GM19023 (cell line): ENCODE measurements around the gene OR2T6.
"Not testable (repeated sequence)": the region's sequence is repeated elsewhere in the genome, so short reads cannot be mapped to it uniquely, and the experiment has no call there.

Experiments
- ATAC-seq: cut with Tn5 transposase; IDR thresholded peaks from one replicate; pipeline ENCODE4 v1.9.1; 2021; ENCODE audit warnings: mild to moderate bottlenecking, moderate library complexity; ENCODE audit not compliant: unreplicated experiment

The OR2T6 gene

DNA sequence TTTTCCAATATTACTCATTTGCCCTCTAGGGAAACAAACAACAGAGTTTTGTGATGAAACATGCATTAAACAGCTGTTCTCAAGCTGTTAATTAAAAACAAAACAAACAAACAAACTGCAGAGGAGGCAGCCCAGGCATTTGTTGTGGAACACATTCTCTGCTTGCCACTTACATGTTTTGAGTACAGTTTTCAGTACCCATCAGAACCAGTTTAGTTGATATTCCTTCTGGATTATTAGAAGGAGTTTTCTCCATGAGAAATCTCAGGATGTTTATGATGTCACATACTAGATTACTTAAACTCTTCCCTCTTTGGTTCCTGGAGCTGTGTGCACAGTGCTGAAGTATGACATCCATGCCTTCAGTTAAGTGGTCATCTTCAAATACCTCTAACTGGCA is at the start of gene OR2T6:
Gene OR2T6 (plus strand): TSS at position 301 of the 400 bp plus-strand sequence. CDS start 11,863 bp downstream, outside the sequence.
- ATAC-seq = no peak

DNA sequence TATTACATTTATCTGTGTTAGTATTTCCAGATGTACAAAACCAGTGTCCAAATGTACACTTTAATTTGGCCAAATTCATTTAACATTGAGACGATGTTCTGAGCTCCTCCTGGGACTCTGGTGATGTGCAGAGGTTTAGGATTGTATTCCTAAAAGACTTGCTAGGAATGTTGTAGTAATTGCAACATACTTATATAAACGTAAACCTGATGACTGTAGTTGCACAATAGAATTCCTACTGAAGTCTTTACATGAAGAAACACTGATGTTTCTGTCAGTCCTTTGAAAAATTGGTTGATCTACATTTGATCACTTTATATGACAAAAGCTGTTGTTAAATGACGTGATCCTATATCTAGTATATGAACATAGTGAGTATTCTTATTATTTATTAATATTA is 32.1 kb upstream of the OR2T6 start:
- no peak for ATAC-seq

DNA sequence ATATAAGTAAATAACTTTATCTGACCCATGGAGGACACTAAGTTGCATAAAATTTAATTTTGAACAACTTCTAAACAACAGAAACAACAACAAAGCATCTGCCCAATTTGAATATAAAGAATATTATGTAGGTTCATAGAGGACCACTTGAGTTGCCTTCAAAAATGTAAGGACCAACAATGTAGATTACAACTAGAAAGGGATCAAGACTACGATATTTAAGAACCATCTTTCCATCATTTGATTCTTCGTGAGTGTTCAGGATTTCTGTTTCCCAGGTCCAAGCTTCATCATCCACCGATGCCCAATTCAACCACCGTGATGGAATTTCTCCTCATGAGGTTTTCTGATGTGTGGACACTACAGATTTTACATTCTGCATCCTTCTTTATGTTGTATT is 27.1 kb upstream of the OR2T6 start, which contains the start of gene OR14C36:
Gene OR14C36 (plus strand): TSS at position 301 of the 400 bp plus-strand sequence. CDS start 0 bp downstream, at position 301.
- no peak for ATAC-seq

DNA sequence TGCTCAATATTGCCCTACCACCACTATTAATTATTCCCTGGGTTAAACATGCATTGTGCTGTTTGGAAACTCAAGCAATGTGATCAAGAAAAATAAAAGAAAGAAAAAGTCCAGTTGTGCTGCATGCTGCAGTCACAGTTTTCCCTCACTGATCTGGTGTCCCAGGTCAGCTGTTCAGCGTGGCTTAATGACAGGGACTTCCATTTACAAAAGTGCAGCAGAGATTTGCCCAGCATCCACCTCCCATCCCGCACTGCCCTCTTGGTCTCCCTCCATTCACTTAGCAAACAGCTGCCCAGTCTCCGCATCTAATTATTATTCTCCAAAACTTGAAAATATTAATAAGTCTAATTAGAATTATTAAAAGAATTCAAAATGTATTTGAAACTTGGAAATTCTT is 16.1 kb upstream of the OR2T6 start:
- ATAC-seq = no peak

GRCh38 chr1:248361121-248361715 is 14.3 kb upstream of the OR2T6 start, which contains the start of gene OR2T4:
OR2T4 (plus strand) TSS chr1:248361665; CDS start chr1:248361665, 0 bp downstream.
- ATAC-seq = no peak

- ATAC-seq = no peak
Observed at GRCh38 chr1:248366609-248367008, 8.9 kb upstream of the OR2T6 start.

DNA sequence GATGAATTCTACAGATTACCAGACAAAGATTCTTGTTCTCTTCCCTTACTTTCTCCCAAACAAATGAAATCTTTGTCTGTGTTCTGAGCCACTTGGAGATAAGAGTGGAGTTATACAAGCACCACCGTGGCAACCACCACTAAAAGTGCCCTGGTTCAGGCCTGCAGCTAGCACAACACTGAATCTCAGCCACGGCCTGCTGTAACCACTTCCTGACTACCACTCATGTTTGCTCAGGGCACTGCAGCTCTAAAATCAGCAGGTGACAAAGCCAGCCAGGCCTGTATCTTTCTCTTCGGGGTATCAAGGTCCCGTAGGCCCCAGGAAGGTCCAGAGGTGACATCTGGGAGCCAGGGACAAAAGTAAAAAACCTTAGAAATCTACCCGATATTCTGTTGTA is 3.2 kb upstream of the OR2T6 start:
- ATAC-seq = no peak

DNA sequence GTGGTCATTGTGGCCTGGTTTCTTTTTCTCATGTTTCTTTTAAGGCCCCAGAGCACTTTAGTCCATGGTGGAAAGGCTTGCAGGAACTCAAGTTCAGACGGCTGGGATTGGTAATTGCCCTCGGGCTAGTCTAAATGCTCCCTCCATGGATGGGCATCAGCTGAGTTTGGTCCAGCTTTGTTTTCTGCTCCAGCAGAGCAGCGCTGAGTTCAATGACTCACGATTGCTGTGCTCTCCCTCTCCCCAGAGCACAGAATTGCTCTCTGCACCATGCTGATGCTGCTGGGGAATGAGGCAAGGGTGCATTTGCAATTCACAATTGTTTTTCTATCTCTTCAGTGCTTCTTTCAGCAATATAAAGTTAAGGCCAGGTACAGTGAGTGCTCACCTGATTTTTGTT is 1.8 kb upstream of the OR2T6 start:
- ATAC-seq = no peak

DNA sequence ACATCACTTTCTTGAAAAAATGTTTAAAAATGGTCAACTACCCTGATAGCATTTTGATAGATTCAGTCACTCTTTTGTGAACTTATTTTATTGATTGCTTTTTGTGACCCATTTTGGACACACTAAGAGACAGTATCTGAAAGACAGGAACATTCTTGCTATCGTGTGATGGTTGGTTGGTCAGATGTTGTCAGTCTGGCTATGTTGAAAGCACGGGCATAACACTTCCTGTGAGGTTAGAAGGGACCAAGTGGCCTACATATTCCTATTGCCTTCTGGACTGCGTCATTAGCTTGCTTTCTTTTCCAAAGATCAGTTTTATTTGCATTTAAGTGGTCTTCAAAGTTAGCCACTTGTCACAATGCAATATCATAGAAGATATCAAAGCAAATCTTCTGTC is 1.4 kb downstream of the OR2T6 start:
- no peak for ATAC-seq

- ATAC-seq = no peak
Observed at GRCh38 chr1:248380854-248381253, 5.3 kb downstream of the OR2T6 start.

DNA sequence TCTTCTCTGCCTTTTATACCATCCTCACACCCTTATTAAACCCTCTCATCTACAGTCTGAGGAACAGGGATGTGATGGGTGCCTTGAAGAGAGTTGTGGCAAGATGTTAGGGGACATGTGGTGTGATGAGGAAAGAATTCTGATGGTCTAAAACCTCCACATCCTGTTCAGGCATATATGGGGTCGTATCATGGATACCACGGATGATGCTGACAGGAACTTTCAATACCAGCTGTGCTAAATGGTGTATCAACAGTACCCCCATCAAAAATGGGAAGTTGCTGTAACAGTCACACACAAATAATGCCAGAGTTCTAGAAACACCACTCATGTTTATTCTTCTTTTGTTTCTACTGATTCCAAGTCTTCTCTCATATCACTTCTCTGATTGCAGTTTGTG is 12.9 kb downstream of the OR2T6 start:
- ATAC-seq = no peak

DNA sequence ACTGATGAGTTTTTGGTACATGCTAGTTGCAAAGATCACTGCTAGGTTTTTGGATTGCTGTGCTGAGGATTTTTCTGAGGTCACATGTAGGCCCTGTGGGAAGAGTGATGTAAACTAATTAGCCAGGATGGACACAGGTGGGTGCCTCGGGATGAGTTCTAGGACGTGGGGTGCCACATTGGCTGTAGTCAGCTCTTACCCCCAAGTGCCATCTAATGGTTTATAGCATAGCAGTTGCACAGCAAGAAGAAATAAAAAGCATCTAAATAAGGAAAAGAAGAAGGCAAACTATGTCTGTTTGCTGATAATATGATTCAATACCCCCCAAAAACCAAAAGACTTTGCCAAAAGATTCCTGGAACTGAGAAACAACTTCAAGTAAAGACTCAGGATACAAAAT is 17.5 kb downstream of the OR2T6 start:
- ATAC-seq = no peak

- no peak for ATAC-seq
Observed at GRCh38 chr1:248402748-248403147, 27.2 kb downstream of the OR2T6 start, which contains the start of gene OR2T1. OR2T1 (plus strand) TSS chr1:248403048; CDS start chr1:248406148, 3,100 bp downstream.

- no peak for ATAC-seq
Observed at GRCh38 chr1:248404024-248404423, 28.5 kb downstream of the OR2T6 start.

GRCh38 chr1:248406721-248407692 is 31.5 kb downstream of the OR2T6 start:
- no peak for ATAC-seq

DNA sequence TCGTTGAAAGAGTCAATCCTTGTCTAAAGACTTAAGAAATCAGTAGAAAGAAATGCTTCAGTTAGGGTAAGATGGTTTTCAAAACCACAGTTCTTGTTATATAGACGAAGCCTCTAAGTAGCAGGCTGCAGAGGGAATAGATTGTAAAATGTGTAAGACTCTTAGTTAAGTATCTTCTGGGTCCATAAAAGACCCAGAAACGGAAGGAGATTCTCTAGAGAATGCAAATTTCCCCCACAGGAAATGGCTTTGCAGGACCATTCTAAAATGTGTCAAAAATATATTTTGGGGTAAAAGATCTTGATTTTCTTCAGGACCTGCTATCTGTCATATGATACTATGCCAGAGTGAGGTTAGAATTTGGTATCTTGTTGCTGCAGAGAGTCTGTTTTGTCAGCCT is 40.7 kb downstream of the OR2T6 start:
- ATAC-seq = no peak

GRCh38 chr1:248417854-248418253 is 42.3 kb downstream of the OR2T6 start:
- no peak for ATAC-seq

DNA sequence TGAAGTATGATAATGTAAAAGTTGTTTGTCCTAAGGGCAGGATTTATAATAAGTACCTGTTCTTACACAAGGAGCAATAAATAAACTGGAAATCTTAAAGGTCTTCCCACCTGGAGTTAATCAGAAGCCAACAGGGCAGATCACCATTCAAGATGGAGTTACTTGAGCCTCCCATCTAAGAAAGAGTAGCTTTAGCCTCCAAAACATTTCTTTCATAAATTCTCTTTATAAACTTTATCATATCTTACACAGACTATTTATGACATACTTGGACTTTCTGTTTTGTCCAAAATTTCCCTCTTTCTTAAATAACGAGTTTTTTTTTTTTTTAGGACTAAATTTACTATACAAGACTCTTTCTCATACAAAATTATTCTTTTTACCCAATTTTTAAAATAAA is 45.8 kb downstream of the OR2T6 start:
- ATAC-seq = no peak

DNA sequence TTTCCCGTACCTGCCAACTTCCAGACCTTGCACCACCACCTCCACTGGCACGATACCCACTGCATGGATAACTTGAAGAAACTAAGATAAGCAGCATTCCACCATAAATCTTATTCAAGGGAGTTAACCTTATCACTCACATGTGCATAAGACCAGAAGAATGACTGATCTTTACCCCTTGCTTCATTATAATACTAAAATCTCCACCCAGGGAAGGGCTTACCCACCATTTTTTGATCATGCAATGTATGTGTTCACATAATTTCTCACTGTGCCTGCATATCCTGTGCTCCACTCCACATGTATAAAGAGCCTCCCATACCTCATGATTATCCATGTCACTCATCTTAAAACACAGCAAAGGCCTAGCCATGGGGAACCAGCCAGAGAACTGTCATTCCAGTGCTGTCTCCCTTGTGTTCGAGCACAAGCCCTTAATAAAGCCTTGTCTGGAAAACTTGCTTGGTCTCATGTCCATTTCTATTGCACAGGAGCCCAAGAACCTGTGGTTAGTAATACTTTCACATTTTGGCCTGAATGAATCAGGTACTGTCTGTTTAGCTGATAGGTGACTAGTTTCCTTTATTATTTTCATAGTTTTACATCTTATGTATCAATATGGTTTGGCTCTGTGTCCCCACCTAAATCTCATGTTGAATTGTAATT is 52.1 kb downstream of the OR2T6 start:
- ATAC-seq = peak; percentile 74

DNA sequence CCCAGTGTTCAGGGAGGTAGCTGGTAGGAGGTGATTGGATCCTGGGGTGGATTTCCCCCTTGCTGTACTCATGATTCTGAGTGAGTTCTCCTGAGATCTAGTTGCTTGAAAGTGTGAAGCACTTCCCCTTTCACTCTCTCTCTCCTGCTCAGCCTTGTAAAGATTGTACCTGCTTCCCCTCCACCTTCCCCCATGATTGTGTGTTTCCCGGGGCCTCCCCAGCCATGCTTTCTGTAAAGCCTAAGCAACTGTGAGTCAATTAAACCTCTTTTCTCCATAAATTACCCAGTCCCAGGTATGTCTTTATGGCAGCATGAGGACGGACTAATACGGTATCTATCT is 52.6 kb downstream of the OR2T6 start:
- peak; percentile 95 for ATAC-seq

DNA sequence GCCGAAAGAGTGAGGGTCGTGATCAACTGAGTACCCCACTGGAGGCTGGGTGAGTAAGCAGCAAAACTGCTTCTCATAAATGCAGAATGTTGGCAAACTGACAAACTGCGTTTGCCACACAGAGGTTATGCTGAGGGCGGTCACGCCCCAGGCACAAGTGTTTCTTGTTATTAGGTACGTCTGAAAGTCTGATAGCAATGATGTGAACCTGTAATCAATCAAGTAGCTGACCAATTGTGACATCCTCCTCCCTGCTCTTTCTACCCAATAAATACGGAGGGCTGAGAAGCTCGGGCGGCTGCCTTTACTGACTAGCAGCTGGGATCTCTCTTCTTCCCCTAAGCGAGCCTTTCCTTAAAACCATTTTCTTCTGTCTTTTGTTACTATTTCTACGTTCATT is 56.1 kb downstream of the OR2T6 start:
- not testable (repeated sequence) for ATAC-seq
